ENCODE measurements around the gene SCLT1. TPM values are rescaled to one million over a fixed set of nuclear protein-coding genes. Genes with fewer than 3 reads are reported as not detected.

The SCLT1 gene
- total RNA-seq, 1 experiment from 2014 or later, result 11.3 TPM

DNA sequence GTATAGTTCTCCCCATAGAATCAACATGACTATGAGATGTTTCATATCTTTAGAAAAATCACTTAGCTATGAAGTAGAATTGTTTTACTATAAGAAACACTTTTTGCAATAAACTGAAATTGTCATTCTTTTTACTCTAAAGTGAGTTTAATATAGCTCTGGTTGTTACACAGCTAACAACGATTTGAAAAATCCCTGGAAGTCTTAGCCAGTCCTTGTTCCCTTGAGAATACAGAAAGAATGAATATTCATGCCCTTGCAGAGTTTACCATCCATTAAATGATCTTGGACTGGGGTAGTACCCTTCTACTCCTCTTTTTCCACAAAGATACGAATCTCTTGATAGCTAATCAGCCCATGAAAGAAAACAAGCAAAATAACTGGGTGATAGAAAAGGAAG, 142.0 kb downstream of the SCLT1 start:
- Histone ChIP-seq H3K23me2 (ENCODE audit: insufficient read length, low read depth, low read length, poor library complexity, severe bottlenecking) (no peaks in the 10 kb centered on the region), H3K4ac (ENCODE audit: low read depth, low read length) (no peak overlapping the region), H4K8ac (replicated peaks; ENCODE audit: insufficient read length, low read depth, low read length) (no peak overlapping the region), H2BK15ac (ENCODE audit: low read depth, low read length) (no peak overlapping the region), H3K79me2 (ENCODE audit: insufficient read depth, low read length) (no peaks in the 10 kb centered on the region), H3K56ac (ENCODE audit: insufficient read length, low read depth, low read length) (no peak overlapping the region), H3K4me1 (ENCODE audit: insufficient read depth, low read length) (no peaks in the 10 kb centered on the region), H2AK5ac (ENCODE audit: insufficient read length, low read length) (no peak overlapping the region), H2BK12ac (ENCODE audit: insufficient read length, low read depth, low read length) (no peak overlapping the region), H3K27me3 (ENCODE audit: insufficient read depth, low read length) (no peaks in the 10 kb centered on the region), H4K91ac (ENCODE audit: insufficient read length, low read depth, low read length) (no peak overlapping the region), H3K79me1 (ENCODE audit: insufficient read depth, low read depth, low read length, poor library complexity, severe bottlenecking) (no peaks in the 10 kb centered on the region), H3K27ac (ENCODE audit: insufficient read length, low read depth, low read length) (no peak overlapping the region), H4K5ac (ENCODE audit: insufficient read length, low read depth, low read length) (no peak overlapping the region), H3K18ac (ENCODE audit: insufficient read length, low read depth, low read length) (no peak overlapping the region), H4K20me1 (ENCODE audit: control insufficient read depth, insufficient read depth, insufficient read length) (no peaks in the 10 kb centered on the region), H3T11ph (ENCODE audit: low read length) (no peak overlapping the region), H2BK5ac (ENCODE audit: insufficient read length, low read length) (no peak overlapping the region), H2AFZ (ENCODE audit: low read length) (no peak overlapping the region), H3K9ac (ENCODE audit: extremely low read depth, insufficient read length, low read length) (no peak overlapping the region), H3K14ac (ENCODE audit: insufficient read depth, low read length) (no peak overlapping the region), H3K9me3 (ENCODE audit: control insufficient read depth, low read depth, low read length) (no peaks in the 10 kb centered on the region), H3K23ac (ENCODE audit: insufficient read length, low read depth, low read length) (no peak overlapping the region), H2BK120ac (ENCODE audit: low read depth, low read length, poor library complexity, severe bottlenecking) (no peak overlapping the region), H3K4me2 (ENCODE audit: insufficient read depth, insufficient read length, low read length) (no peak overlapping the region), H2BK20ac (ENCODE audit: low read depth, low read length, poor library complexity, severe bottlenecking) (no peak overlapping the region)
- no peaks in the 10 kb centered on the region for H3K27me3 Mint-ChIP-seq (ENCODE audit: low read depth)
- no peaks in the 10 kb centered on the region; a peak in 1 of 7 replicates for H3K36me3 Mint-ChIP-seq (ENCODE audit: insufficient read depth in 1 of 3, low read depth in 3 of 3)
- no peak for DNase-seq
- H3K4me1 Mint-ChIP-seq, result no peaks in the 10 kb centered on the region
- H3K4me3 Mint-ChIP-seq, result no peak overlapping the region
- no peaks in the 10 kb centered on the region for H3K9me3 Mint-ChIP-seq
- no CpG with 5 or more reads among the region's 2 CpGs for WGBS (ENCODE audit: extremely low coverage, insufficient read length, low lambda C conversion rate)
- H3K27ac Mint-ChIP-seq, result no peak overlapping the region
- TF ChIP-seq CTCF (conservative IDR thresholded peaks at IDR 0.05), result no peak
